Stomach smooth muscle (tissue), 2 donors: ENCODE measurements around the gene PTGER3.

Source experiments
- H3K27ac ChIP-seq: one replicate; pipeline ENCODE4 v1.7.0; 2013; ENCODE audit warnings: mild to moderate bottlenecking, low read length, inconsistent platforms
- H3K27me3 ChIP-seq, 2 donors: one replicate each; pipeline ENCODE4 v1.7.0; 2013; ENCODE audit warnings: low read length in 2 of 2; ENCODE audit not compliant: insufficient read depth in 2 of 2, control insufficient read depth in 1 of 2
- H3K36me3 ChIP-seq, 2 donors: one replicate each; pipeline ENCODE4 v1.7.0; 2013; ENCODE audit warnings: low read length in 2 of 2; ENCODE audit not compliant: control insufficient read depth in 2 of 2, insufficient read depth in 2 of 2
- H3K4me1 ChIP-seq: one replicate; pipeline ENCODE4 v1.7.0; 2013; ENCODE audit warnings: low read length; ENCODE audit not compliant: control insufficient read depth, insufficient read depth
- H3K4me3 ChIP-seq, 2 donors: one replicate each; pipeline ENCODE4 v1.7.0; 2013; ENCODE audit warnings: low read length in 2 of 2
- H3K9ac ChIP-seq, 2 donors: one replicate each; pipeline ENCODE4 v1.7.0; 2013; ENCODE audit warnings: low read length in 2 of 2, mild to moderate bottlenecking in 1 of 2
- H3K9me3 ChIP-seq, 2 donors: one replicate each; pipeline ENCODE4 v1.7.0; 2013; ENCODE audit warnings: low read length in 2 of 2; ENCODE audit not compliant: control insufficient read depth in 2 of 2
- donor health status: healthy.
- donor health status: Pancreatic carcinoma.

The PTGER3 gene

GRCh38 chr1:71033136-71033535, 14.5 kb downstream of the PTGER3 start:
- Histone ChIP-seq H3K9ac (no peak overlapping the region), H3K9me3 (no peaks in the 10 kb centered on the region), H3K4me1 (no peaks in the 10 kb centered on the region)

GRCh38 chr1:71031426-71031825, 16.2 kb downstream of the PTGER3 start:
- Histone ChIP-seq H3K27me3 (no peaks in the 10 kb centered on the region), H3K36me3 (no peaks in the 10 kb centered on the region), H3K4me1 (no peaks in the 10 kb centered on the region), H3K9ac (no peak overlapping the region), H3K27ac (no peak overlapping the region), H3K4me3 (no peak overlapping the region), H3K9me3 (no peaks in the 10 kb centered on the region)

More at GRCh38 chr1:71033136-71033535, 14.5 kb downstream of the PTGER3 start:
- Histone ChIP-seq H3K4me3 (no peak overlapping the region), H3K27me3 (no peaks in the 10 kb centered on the region), H3K36me3 (no peaks in the 10 kb centered on the region), H3K27ac (no peak overlapping the region)

- Histone ChIP-seq H3K27me3 (no peaks in the 10 kb centered on the region), H3K9ac (no peak overlapping the region), H3K4me1 (no peaks in the 10 kb centered on the region), H3K4me3 (no peak overlapping the region), H3K27ac (no peak overlapping the region), H3K36me3 (no peaks in the 10 kb centered on the region), H3K9me3 (no peaks in the 10 kb centered on the region)
These were observed 17.6 kb downstream of the PTGER3 start for GRCh38 chr1:71030026-71030425.

- H3K4me3 ChIP-seq, result no peak overlapping the region
- no peaks in the 10 kb centered on the region for H3K36me3 ChIP-seq
- no peak overlapping the region for H3K27ac ChIP-seq
- H3K9ac ChIP-seq, result no peak overlapping the region
- H3K27me3 ChIP-seq, result no peaks in the 10 kb centered on the region
- H3K9me3 ChIP-seq, result no peaks in the 10 kb centered on the region
- no peaks in the 10 kb centered on the region for H3K4me1 ChIP-seq
These were observed 18.6 kb downstream of the PTGER3 start for GRCh38 chr1:71028981-71029380.

GRCh38 chr1:71027991-71028390, 19.6 kb downstream of the PTGER3 start:
- no peak overlapping the region for H3K4me3 ChIP-seq
- no peak overlapping the region for H3K9ac ChIP-seq
- H3K27ac ChIP-seq, result no peak overlapping the region
- H3K4me1 ChIP-seq, result no peaks in the 10 kb centered on the region
- H3K27me3 ChIP-seq, result no peaks in the 10 kb centered on the region
- H3K36me3 ChIP-seq, result no peaks in the 10 kb centered on the region
- H3K9me3 ChIP-seq, result no peaks in the 10 kb centered on the region

- Histone ChIP-seq H3K36me3 (no peaks in the 10 kb centered on the region), H3K9me3 (no peaks in the 10 kb centered on the region), H3K27ac (no peak overlapping the region), H3K4me1 (no peaks in the 10 kb centered on the region), H3K9ac (no peak overlapping the region), H3K27me3 (no peaks in the 10 kb centered on the region), H3K4me3 (no peak overlapping the region)
These were observed 21.5 kb downstream of the PTGER3 start for GRCh38 chr1:71026093-71026492.

- Histone ChIP-seq H3K9me3 (no peaks in the 10 kb centered on the region), H3K27me3 (no peaks in the 10 kb centered on the region), H3K27ac (no peak overlapping the region), H3K36me3 (no peaks in the 10 kb centered on the region), H3K9ac (no peak overlapping the region), H3K4me1 (no peaks in the 10 kb centered on the region), H3K4me3 (no peak overlapping the region)
These were observed 24.1 kb downstream of the PTGER3 start for GRCh38 chr1:71023515-71023914.

GRCh38 chr1:71019233-71019969, 28.2 kb downstream of the PTGER3 start:
- no peak overlapping the region for H3K9ac ChIP-seq
- H3K27ac ChIP-seq, result no peak overlapping the region
- H3K36me3 ChIP-seq, result no peaks in the 10 kb centered on the region
- H3K4me1 ChIP-seq, result no peaks in the 10 kb centered on the region
- H3K27me3 ChIP-seq, result no peaks in the 10 kb centered on the region
- no peaks in the 10 kb centered on the region for H3K9me3 ChIP-seq
- no peak overlapping the region for H3K4me3 ChIP-seq

- no peaks in the 10 kb centered on the region for H3K4me1 ChIP-seq
- no peak overlapping the region for H3K27ac ChIP-seq
- no peaks in the 10 kb centered on the region for H3K36me3 ChIP-seq
- H3K27me3 ChIP-seq, result no peaks in the 10 kb centered on the region
- no peak overlapping the region for H3K4me3 ChIP-seq
- H3K9ac ChIP-seq, result no peak overlapping the region
- no peaks in the 10 kb centered on the region for H3K9me3 ChIP-seq
These were observed 28.8 kb downstream of the PTGER3 start for GRCh38 chr1:71018791-71019190.

- Histone ChIP-seq H3K4me3 (no peak overlapping the region), H3K9ac (no peak overlapping the region), H3K4me1 (no peaks in the 10 kb centered on the region), H3K27ac (no peak overlapping the region), H3K9me3 (no peaks in the 10 kb centered on the region), H3K27me3 (no peaks in the 10 kb centered on the region), H3K36me3 (no peaks in the 10 kb centered on the region)
These were observed 31.9 kb downstream of the PTGER3 start for GRCh38 chr1:71015745-71016144.

- Histone ChIP-seq H3K9me3 (no peaks in the 10 kb centered on the region), H3K4me1 (no peaks in the 10 kb centered on the region), H3K27me3 (no peaks in the 10 kb centered on the region), H3K4me3 (no peak overlapping the region), H3K36me3 (no peaks in the 10 kb centered on the region), H3K27ac (no peak overlapping the region), H3K9ac (no peak overlapping the region)
These were observed 33.4 kb downstream of the PTGER3 start for GRCh38 chr1:71014178-71014579.
